CD4-positive, alpha-beta T cell treated with Interferon gamma for 1 hour (primary cell): ENCODE results near the gene TSC22D4.
"Not testable (repeated sequence)": the region's sequence is repeated elsewhere in the genome, so short reads cannot be mapped to it uniquely, and the experiment has no call there.

Experiments used
- DNase-seq: peaks from one replicate; pipeline ENCODE4 v3.0.0-alpha.2; 2020

TSC22D4 gene

DNA sequence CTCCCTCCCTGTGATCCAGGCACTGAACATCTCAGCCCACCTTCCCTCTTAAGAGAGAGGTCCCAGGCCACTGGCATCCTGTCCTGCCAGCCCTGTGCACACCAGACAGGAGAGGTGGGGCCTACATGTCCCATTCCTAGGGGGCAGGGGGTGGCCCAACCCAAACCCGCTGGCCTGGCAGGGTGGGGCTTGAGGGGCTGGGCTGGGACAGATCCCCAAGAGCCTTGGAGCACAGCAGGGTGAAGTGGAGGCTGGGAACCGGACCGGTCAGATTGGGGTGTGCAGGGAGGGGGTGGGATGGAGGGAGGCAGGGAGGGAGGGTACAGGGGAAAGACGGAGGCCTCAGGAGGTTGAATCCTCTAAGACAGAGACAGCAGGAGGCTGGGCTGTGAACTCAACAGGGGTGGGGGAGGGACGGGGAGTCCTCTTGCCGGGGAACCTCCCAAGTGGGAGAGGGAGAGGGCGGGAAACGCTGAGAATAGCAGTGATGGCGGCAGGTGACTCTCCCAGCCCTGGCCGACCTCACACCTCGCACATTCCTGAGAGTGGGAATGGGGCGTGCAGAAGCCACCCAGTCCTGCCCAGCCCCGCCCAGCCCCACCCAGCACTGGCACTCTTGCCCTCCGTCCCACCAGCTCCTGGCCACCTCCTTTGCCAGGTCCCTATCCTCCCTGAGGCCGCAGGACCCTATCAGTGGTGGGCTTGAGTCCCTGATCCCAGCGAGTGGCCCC is 6.7 kb downstream of the TSC22D4 start:
- DNase-seq = no peak

- no peak for DNase-seq
Measured at GRCh38 chr7:100471021-100471420, 8.0 kb downstream of the TSC22D4 start.

DNA sequence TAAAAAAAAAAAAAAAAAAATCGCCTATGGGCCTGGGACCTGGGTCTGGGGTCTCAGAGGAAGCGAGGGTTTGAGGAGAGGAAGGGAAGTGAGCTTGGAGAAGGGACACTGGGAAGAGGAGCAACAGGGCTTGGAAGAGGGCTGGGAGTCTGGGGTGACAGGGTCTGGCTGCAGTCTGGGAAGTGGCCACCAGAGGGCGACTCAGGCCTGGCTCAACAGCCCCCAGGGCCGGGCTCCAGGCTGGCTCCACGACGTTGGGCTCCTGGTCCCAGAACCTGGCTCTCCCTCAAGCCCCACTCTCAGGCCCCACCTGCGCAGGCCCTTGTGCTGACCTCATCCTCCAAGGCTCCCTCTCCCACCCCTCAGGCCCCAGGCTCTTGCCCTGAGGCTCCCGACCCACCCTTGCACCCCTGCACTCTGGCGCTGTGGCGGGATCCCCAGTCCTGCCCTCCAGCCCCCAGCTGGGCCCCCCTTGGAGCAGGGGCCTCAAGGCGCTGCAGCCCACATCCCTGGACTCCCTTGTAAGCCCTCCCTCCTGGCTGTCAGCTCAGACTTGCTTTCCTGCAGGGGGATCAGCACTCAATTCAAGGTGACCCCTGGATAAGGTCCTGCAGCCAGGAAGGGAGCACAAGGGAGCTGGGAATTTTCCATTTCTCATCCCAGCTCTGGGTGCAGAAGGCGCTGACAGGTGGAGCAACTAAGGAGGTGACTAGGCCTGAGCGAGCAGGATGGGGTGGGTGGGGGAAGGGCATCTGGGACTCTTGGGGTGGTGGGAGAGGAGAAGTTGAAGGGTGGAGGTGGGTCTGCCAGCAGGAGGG is 9.6 kb downstream of the TSC22D4 start:
- DNase-seq = peak; percentile 71

DNA sequence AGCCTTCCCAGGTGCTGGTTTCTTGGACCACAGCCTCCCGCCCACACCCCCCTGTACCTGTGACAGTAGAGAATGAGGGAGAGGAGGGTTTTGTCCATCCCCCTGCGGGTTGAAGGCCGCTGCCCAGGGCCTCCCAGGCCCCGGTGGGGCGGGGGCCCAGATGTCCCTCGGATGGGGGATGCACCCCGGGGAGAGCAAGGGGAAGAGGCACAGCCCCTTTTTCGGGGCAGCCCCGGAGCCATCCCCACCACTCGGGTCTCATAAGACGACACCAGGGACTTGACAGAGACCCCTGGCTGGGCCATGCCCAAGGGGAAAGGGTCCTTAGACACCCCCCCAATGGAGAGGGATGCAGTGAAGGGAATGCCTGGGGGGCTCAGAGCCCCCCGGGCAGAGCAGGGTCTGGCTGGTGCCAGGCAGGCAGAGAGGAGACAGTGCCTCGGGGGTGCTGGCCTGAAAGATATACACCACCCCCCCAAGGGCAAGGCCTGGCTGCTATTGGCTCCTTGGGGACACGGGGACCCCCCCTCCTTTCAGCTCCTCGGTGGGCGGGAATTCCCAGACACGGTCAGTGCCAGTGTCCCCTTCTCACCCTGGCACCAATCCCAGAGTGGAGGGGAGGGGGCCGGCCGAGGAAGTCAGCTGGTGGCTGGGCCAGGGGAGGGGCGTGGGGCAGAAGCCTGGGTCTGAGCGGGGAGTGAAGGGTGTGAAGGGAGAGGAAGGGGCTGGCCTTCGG is 11.2 kb downstream of the TSC22D4 start:
- DNase-seq = no peak

DNA sequence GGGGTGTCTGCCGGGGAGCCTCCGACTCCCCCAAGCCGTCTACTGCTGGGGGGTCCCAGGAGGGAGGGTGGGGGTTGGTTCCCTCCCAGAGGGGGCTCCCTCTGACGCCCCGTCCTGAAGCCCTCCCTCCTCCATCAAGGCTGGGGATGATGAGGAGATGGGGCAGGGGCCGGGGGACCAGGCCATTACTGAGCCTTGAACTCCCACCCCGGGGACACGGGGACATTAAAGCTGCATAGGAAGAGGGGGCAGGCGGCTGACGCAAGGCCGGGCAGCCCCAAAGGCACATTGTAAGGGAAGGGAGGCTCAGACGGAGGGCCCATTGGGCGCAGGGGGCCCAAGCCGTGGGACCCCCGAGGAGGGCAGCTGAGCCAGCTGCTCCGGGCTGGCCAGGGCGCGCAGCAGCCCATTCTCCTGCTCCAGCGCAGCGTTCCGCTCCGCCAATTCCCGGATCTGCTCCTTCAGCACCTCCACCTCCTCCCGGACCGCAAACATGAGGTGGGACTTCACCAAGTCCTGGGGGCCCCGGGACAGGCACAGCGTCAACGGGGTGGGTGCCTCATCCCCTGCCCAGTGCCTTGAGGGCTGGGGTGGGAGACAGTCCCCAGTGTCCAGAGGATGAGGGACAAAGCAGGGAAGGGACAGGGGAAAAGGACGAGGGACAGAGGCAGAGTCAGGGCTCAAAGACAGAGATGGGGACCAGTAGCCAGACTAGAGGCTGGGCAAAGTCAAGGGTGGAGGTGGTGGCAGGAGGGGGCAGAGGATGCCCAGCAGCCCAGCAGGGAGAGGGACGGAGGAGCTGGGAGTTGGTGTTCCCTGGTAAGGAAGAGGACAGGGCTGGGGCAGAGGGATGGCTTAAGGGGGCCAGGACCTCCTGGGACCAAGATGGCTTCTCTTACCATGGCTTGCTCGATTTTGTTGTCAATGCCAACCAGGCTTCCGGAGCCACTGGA is 12.1 kb downstream of the TSC22D4 start:
- DNase-seq = no peak

DNA sequence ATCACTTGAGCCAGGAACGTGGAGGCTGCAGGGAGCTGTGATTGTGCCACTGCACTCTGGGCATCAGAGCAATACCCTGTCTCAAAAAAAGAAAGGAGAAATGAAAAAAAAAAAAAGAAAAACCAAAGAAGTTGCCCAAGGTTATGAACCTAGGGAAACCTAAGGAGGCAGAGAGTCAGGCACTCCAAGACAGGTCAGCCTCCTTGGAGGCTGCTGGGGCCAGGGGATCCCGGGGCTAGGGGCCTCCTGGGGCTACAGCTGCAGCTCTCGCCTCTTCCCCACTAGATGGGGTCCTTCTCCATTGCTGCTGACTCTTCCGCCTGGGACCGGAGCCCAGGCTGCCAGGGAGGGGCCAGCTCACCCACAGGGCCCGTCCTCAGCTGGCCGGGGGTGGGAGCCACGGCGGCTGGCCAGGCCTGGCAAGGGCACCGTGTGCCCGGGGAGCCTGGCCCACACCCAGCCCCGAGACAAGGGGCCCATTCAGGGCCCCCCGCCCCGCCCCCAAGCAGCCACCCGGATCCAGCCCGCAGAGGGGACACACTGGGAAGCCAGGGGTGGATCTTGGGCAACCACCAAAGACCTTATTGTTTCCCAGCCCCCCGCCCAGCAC is 13.2 kb downstream of the TSC22D4 start:
- DNase-seq = peak; percentile 13

DNA sequence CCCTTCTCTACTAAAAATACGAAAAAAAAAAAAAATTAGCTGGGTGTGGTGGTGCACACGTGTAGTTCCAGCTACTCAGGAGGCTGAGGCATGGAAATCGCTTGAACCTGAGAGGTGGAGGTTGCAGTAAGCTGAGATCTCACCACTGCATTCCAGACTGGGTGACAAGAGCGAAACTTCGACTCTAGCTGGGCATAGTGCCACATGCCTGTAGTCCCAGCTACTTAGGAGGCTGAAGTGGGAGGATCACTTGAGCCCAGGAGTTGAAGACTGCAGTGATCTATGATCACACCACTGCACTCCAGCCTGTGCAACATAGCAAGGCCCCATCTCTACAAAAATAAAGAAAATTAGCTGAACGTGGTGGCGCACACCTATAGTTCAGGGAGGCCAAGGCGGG is 13.7 kb downstream of the TSC22D4 start:
- DNase-seq = no peak

GRCh38 chr7:100464791-100465190 is 14.2 kb downstream of the TSC22D4 start:
- DNase-seq = no peak

GRCh38 chr7:100464210-100464660 is 14.8 kb downstream of the TSC22D4 start, which contains the start of gene SPACDR:
Gene SPACDR (minus strand): TSS chr7:100464260. CDS start chr7:100464025, 235 bp downstream.
- no peak for DNase-seq

GRCh38 chr7:100457033-100457432 is 22.0 kb downstream of the TSC22D4 start:
- no peak for DNase-seq

GRCh38 chr7:100456562-100456961 is 22.5 kb downstream of the TSC22D4 start:
- DNase-seq = no peak

- DNase-seq = no peak
Measured at GRCh38 chr7:100455206-100455605, 23.8 kb downstream of the TSC22D4 start.

DNA sequence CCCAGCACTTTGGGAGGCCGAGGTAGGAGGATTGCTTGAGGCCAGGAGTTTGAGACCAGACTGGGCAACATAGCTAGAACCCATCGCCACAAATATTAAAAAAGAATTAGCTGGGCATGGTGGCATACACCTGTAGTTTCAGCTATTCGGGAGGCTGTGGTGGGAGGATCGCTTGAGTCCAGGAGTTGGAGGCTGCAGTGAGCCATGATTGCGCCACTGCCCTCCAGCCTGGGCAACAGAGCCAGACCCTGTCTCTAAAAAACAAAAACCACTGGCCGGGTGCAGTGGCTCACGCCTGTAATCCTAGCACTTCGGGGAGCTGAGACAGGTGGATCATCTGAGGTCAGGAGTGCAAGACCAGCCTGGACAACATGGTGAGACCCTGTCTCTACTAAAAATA is 25.2 kb downstream of the TSC22D4 start:
- not testable (repeated sequence) for DNase-seq

DNA sequence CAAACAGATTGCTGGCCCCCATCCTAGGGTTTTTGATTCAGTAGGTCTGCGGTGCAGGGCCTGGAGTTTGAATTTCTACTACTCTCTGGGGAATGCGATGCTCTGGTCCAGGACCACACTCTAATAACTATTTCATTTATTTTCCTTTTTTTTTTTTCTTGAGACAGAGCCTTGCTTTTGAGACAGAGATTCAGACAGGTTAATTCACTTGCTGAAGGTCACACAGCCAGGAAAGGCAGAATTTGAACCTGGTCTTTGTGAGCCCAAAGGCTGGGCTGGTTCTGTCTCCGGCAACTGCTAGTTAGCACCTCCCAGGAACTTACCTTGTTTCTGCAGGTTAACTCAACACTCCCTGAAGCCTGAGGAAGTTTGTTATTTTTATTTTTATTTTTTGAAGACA is 26.5 kb downstream of the TSC22D4 start:
- no peak for DNase-seq

DNA sequence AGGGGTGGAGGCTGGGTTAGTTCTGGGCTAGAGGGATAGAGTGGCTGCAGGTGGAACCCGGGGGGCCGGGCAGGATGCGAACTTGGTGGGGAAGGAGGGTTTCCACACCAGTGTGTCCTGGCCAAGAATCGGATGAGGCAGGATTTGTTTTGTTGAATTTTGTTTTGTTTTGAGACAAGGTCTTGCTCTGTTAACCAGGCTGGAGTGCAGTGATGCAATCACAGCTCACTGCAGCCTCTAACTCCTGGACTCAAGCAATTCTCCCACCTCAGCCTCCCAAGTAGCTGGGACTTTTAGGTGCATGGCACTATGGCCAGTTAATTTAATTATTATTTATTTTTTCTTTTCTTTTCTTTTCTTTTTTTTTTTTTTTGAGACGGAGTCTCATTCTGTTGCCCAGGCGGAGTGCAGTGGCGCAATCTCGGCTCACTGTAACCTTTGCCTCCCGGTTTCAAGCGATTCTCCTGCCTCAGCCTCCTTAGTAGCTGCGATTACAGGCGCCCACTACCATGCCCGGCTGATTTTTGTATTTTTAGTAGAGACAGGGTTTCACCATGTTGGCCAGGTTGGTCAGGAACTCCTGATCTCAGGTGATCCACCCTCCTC is 29.7 kb downstream of the TSC22D4 start:
- no peak for DNase-seq

DNA sequence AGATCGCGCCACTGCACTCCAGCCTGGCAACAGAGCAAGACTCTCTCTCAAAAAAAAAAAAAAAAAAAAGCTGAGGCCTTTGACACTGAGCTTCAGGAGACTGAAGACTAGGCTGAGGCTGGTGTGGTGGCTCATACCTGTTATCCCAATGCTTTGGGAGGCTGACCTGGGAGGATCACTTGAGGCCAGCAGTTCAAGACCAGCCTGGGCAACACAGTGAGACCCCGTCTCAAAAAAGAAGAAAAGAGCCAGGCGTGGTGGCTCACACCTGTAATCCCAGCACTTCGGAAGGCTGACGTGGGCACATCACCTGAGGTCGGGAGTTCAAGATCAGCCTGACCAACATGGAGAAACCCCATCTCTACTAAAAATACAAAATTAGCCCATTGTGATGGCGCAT is 31.7 kb downstream of the TSC22D4 start:
- DNase-seq = not testable (repeated sequence)

GRCh38 chr7:100446040-100446439 is 33.0 kb downstream of the TSC22D4 start:
- no peak for DNase-seq

DNA sequence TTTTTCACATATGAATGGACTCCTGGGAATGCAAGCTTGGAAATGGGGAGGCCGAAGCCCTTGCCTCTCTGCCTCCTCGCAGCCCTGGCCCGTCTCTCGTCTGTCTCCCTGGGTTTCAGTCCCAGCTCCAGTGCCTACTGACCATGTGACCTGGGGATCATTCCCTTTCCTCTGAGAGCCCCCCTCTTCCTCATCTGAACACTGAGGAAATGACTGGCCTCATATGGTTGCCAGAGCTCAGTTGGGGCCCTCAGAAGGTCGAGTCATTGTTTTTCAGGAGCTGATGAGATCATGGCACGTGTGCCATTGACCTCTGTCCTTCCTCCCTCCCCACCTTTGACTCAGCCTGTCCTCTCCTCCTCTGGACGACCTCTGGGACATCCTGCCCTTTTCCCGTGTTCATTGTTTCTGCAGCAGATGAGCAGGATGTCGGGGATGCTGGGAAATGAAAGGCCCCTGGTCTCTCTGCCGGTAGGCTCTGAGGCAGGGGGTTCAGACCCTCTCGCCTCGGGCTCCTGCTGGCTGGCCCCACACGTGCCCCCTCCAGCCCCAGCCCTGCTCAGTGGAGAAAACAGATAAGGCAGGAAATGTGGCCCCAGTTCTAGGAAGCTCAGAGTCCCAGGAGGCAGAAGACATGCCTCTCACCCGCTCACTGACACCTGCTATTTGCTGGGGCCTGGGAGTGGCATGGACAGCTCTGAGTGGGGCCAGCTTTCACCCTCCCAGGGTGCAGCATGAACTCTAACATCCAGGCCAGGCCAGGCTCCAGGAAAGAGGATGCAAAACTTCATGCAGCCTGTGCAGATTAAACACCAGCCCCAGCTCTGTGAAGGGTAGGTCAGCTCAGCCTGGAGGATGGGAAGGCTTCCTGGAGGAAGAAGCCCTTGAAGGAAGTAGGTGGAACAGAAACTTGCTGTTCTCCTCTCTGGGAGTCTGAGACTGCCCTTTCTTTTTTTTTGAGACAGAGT is 34.4 kb downstream of the TSC22D4 start:
- peak; percentile 42 for DNase-seq

GRCh38 chr7:100443096-100443840 is 35.7 kb downstream of the TSC22D4 start:
- DNase-seq = no peak
